ENCODE measurements around the gene RTL1.

RTL1 gene

DNA sequence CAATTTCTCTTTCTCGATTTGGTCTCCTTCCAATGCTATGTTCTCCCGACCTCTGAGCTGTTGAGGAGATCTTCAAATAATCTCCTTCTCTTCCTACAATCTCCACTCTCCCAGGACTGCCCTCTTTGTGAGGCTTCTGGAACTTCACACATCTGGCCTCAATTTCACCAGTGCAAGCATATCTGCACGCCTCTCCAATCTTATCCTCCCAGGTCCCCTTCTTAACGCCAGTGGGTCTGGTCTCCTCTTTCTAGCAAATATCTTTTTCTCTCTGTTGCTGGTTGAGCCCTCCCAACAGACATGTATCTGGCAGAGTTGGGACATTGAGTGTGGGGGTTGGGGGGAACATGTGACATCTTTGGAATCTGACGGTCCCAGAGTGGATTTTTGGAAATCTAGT is 17.9 kb downstream of the RTL1 start:
- TF ChIP-seq, protein P1, sequence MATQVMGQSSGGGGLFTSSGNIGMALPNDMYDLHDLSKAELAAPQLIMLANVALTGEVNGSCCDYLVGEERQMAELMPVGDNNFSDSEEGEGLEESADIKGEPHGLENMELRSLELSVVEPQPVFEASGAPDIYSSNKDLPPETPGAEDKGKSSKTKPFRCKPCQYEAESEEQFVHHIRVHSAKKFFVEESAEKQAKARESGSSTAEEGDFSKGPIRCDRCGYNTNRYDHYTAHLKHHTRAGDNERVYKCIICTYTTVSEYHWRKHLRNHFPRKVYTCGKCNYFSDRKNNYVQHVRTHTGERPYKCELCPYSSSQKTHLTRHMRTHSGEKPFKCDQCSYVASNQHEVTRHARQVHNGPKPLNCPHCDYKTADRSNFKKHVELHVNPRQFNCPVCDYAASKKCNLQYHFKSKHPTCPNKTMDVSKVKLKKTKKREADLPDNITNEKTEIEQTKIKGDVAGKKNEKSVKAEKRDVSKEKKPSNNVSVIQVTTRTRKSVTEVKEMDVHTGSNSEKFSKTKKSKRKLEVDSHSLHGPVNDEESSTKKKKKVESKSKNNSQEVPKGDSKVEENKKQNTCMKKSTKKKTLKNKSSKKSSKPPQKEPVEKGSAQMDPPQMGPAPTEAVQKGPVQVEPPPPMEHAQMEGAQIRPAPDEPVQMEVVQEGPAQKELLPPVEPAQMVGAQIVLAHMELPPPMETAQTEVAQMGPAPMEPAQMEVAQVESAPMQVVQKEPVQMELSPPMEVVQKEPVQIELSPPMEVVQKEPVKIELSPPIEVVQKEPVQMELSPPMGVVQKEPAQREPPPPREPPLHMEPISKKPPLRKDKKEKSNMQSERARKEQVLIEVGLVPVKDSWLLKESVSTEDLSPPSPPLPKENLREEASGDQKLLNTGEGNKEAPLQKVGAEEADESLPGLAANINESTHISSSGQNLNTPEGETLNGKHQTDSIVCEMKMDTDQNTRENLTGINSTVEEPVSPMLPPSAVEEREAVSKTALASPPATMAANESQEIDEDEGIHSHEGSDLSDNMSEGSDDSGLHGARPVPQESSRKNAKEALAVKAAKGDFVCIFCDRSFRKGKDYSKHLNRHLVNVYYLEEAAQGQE (IDR thresholded peaks at IDR 0.05; ENCODE audit: insufficient replicate concordance, low read depth): no peak
- TF ChIP-seq, protein P2, sequence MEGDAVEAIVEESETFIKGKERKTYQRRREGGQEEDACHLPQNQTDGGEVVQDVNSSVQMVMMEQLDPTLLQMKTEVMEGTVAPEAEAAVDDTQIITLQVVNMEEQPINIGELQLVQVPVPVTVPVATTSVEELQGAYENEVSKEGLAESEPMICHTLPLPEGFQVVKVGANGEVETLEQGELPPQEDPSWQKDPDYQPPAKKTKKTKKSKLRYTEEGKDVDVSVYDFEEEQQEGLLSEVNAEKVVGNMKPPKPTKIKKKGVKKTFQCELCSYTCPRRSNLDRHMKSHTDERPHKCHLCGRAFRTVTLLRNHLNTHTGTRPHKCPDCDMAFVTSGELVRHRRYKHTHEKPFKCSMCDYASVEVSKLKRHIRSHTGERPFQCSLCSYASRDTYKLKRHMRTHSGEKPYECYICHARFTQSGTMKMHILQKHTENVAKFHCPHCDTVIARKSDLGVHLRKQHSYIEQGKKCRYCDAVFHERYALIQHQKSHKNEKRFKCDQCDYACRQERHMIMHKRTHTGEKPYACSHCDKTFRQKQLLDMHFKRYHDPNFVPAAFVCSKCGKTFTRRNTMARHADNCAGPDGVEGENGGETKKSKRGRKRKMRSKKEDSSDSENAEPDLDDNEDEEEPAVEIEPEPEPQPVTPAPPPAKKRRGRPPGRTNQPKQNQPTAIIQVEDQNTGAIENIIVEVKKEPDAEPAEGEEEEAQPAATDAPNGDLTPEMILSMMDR (IDR thresholded peaks at IDR 0.05; ENCODE audit: insufficient read depth, low read length): no peak
- TF ChIP-seq SPI1 (IDR thresholded peaks at IDR 0.05; ENCODE audit: borderline replicate concordance, low read depth): no peak
- TF ChIP-seq GABPA (IDR thresholded peaks at IDR 0.05; ENCODE audit: low read depth): no peak
- TF ChIP-seq POLR2AphosphoS5 (IDR thresholded peaks at IDR 0.05; ENCODE audit: low read depth): no peak
- H3K27ac ChIP-seq (replicated peaks): no peak overlapping the region
- H3K27me3 ChIP-seq (ENCODE audit: insufficient read depth, poor library complexity, severe bottlenecking): peaks cover 7% of the 10 kb centered on the region
- no peak overlapping the region for H3K4me3 ChIP-seq (replicated peaks; ENCODE audit: insufficient read depth, low read length)
- no peak for DNase-seq (ENCODE audit: low read depth in 1 of 2, low spot score in 1 of 2)

DNA sequence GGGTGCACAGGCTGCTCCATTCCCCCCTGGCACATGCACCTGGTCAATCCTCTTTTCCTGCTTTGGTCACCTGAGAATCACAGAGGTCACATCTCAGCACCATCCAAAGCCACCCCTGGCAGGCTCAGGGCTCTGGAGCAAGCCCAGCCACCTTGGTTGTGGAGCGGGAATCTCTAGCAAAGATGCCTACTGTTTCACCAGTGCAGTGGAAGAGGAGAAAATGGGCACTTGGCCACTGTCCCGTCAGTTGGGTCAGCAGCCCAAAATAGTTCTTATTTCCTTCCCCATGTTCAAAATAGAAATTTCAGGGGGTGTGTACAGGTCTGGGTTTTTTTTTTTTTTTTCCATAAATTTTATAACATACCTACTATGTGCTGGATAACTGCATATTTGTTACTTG is 18.3 kb downstream of the RTL1 start:
- no peak overlapping the region for H3K4me3 ChIP-seq (replicated peaks; ENCODE audit: insufficient read depth, low read length)
- DNase-seq (ENCODE audit: low read depth in 1 of 2, low spot score in 1 of 2): no peak
- H3K27ac ChIP-seq (replicated peaks): no peak overlapping the region
- peaks cover 7% of the 10 kb centered on the region for H3K27me3 ChIP-seq (ENCODE audit: insufficient read depth, poor library complexity, severe bottlenecking)
- TF ChIP-seq POLR2AphosphoS5 (IDR thresholded peaks at IDR 0.05; ENCODE audit: low read depth): no peak
- no peak for TF ChIP-seq SPI1 (IDR thresholded peaks at IDR 0.05; ENCODE audit: borderline replicate concordance, low read depth)
- no peak for TF ChIP-seq GABPA (IDR thresholded peaks at IDR 0.05; ENCODE audit: low read depth)
- TF ChIP-seq, protein P1 (IDR thresholded peaks at IDR 0.05; ENCODE audit: insufficient replicate concordance, low read depth): no peak
- TF ChIP-seq, protein P2 (IDR thresholded peaks at IDR 0.05; ENCODE audit: insufficient read depth, low read length): no peak

DNA sequence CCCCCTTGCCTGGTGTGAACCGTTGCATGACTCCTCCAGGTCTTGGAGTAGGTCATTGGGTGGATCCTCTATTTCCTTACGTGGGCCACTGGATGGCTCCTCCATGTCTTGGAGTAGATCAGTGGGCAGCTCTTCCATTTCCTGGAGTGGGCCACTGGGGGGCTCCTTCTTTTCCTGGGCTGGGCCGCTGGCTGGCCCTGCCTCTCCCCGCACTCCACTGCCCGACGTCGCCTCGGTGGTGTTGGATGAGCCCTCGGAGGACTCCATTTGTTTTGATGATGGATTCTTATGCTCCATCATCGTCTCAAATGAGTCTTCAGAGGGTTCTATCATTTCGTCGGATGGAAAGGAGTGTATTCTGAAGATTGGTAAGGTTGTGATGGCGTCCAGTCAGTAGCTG is 19.1 kb downstream of the RTL1 start:
- no peak for DNase-seq (ENCODE audit: low read depth in 1 of 2, low spot score in 1 of 2)
- Histone ChIP-seq H3K27ac (replicated peaks) (no peak overlapping the region), H3K27me3 (ENCODE audit: insufficient read depth, poor library complexity, severe bottlenecking) (peaks cover 7% of the 10 kb centered on the region), H3K4me3 (replicated peaks; ENCODE audit: insufficient read depth, low read length) (no peak overlapping the region)
- TF ChIP-seq POLR2AphosphoS5 (IDR thresholded peaks at IDR 0.05; ENCODE audit: low read depth): no peak
- TF ChIP-seq, protein P1 (IDR thresholded peaks at IDR 0.05; ENCODE audit: insufficient replicate concordance, low read depth): no peak
- TF ChIP-seq SPI1 (IDR thresholded peaks at IDR 0.05; ENCODE audit: borderline replicate concordance, low read depth): no peak
- TF ChIP-seq, protein P2 (IDR thresholded peaks at IDR 0.05; ENCODE audit: insufficient read depth, low read length): no peak
- no peak for TF ChIP-seq GABPA (IDR thresholded peaks at IDR 0.05; ENCODE audit: low read depth)

Measured in HL-60 (cell line).